SK-N-SH treated with all-trans-retinoic acid at 6 μM for 48 hours (cell line): ENCODE data around the gene SELPLG.

Experiments
- ATAC-seq: fragments of 200-7000 bp; cut with Tn5 transposase; 3 replicates; pipeline ENCODE4 v1.9.1; 2020; ENCODE audit warnings: mild to moderate bottlenecking, moderate library complexity
- CREB5 ChIP-seq: fragments of 250-450 bp; sonication (Bioruptor Pico); IDR thresholded peaks from 2 replicates; pipeline ENCODE4 v1.5.1; 2020; ENCODE audit warnings: low read depth, mild to moderate bottlenecking, moderate library complexity
- CSDC2 ChIP-seq: fragments of 250-450 bp; sonication (Bioruptor Pico); IDR thresholded peaks from 2 replicates; pipeline ENCODE4 v1.5.0; 2020; ENCODE audit warnings: mild to moderate bottlenecking, moderate library complexity
- CSRNP3 ChIP-seq: fragments of 250-450 bp; sonication (Bioruptor Pico); IDR thresholded peaks from 2 replicates; pipeline ENCODE4 v1.5.1; 2021; ENCODE audit warnings: mild to moderate bottlenecking, moderate library complexity
- ESRRG ChIP-seq: fragments of 250-450 bp; sonication (Bioruptor Pico); IDR thresholded peaks from 2 replicates; pipeline ENCODE4 v1.6.1; 2021; ENCODE audit warnings: mild to moderate bottlenecking
- GLIS3 ChIP-seq: fragments of 250-450 bp; sonication (Bioruptor Pico); IDR thresholded peaks from 2 replicates; pipeline ENCODE4 v1.5.0; 2020; ENCODE audit warnings: mild to moderate bottlenecking, moderate library complexity
- ISL1 ChIP-seq: fragments of 250-450 bp; sonication (Bioruptor Pico); IDR thresholded peaks from 2 replicates; pipeline ENCODE4 v2.1.2; 2022; ENCODE audit warnings: mild to moderate bottlenecking, moderate library complexity
- OSR1 ChIP-seq: fragments of 250-450 bp; sonication (Bioruptor Pico); IDR thresholded peaks from 2 replicates; pipeline ENCODE4 v1.8.0; 2022; ENCODE audit warnings: moderate library complexity, mild to moderate bottlenecking, inconsistent platforms
- PATZ1 ChIP-seq: fragments of 250-450 bp; sonication (Bioruptor Pico); IDR thresholded peaks from 2 replicates; pipeline ENCODE4 v1.8.0; 2020; ENCODE audit warnings: mild to moderate bottlenecking, moderate library complexity, borderline replicate concordance
- POU6F1 ChIP-seq: fragments of 250-450 bp; sonication (Bioruptor Pico); IDR thresholded peaks from 2 replicates; pipeline ENCODE4 v1.8.0; 2021; ENCODE audit warnings: low read depth, mild to moderate bottlenecking, moderate library complexity, borderline replicate concordance
- PPARA ChIP-seq: fragments of 250-450 bp; sonication (Bioruptor Pico); IDR thresholded peaks from 2 replicates; pipeline ENCODE4 v1.5.0; 2020; ENCODE audit warnings: mild to moderate bottlenecking, borderline replicate concordance
- RARB ChIP-seq: fragments of 250-450 bp; sonication (Bioruptor Pico); IDR thresholded peaks from 2 replicates; pipeline ENCODE4 v1.8.0; 2021; ENCODE audit warnings: mild to moderate bottlenecking, moderate library complexity
- SNAI2 ChIP-seq: fragments of 250-450 bp; sonication (Bioruptor Pico); IDR thresholded peaks from 2 replicates; pipeline ENCODE4 v1.5.0; 2020; ENCODE audit warnings: mild to moderate bottlenecking, moderate library complexity
- TCF4 ChIP-seq: fragments of 250-450 bp; sonication (Bioruptor Pico); IDR thresholded peaks from 2 replicates; pipeline ENCODE4 v1.8.0; 2021; ENCODE audit warnings: mild to moderate bottlenecking, moderate library complexity, borderline replicate concordance
- TSHZ2 ChIP-seq: fragments of 250-450 bp; sonication (Bioruptor Pico); IDR thresholded peaks from 2 replicates; pipeline ENCODE4 v1.5.0; 2020; ENCODE audit warnings: mild to moderate bottlenecking, moderate library complexity
- ZC3H10 ChIP-seq: fragments of 250-450 bp; sonication (Bioruptor Pico); IDR thresholded peaks from 2 replicates; pipeline ENCODE4 v1.5.1; 2021; ENCODE audit warnings: mild to moderate bottlenecking, moderate library complexity
- ZFP30 ChIP-seq: fragments of 450-650 bp; formaldehyde crosslinking; IDR thresholded peaks from 2 replicates; pipeline ENCODE4 v1.5.0; 2022; ENCODE audit warnings: mild to moderate bottlenecking, moderate library complexity
- ZNF565 ChIP-seq: fragments of 450-650 bp; formaldehyde crosslinking; conservative IDR thresholded peaks from 2 replicates; pipeline ENCODE4 v1.5.0; 2020; ENCODE audit warnings: low read depth, mild to moderate bottlenecking, moderate library complexity
- ZNF70 ChIP-seq: fragments of 450-650 bp; formaldehyde crosslinking; IDR thresholded peaks from 2 replicates; pipeline ENCODE4 v1.5.0; 2020; ENCODE audit warnings: mild to moderate bottlenecking, moderate library complexity
- ZNF8 ChIP-seq: fragments of 450-650 bp; formaldehyde crosslinking; IDR thresholded peaks from 2 replicates; pipeline ENCODE4 v1.5.0; 2020; ENCODE audit warnings: mild to moderate bottlenecking, moderate library complexity

The SELPLG gene

GRCh38 chr12:108600702-108601007, 33.0 kb downstream of the SELPLG start (continued):
- TF ChIP-seq TSHZ2 (CRISPR knock-in tag) = no peak
- no peak for TF ChIP-seq POU6F1
- TF ChIP-seq PPARA = no peak
- no peak for TF ChIP-seq ZNF565 (CRISPR knock-in tag)
- no peak for TF ChIP-seq ZNF8 (CRISPR knock-in tag)
- TF ChIP-seq OSR1 = no peak
- TF ChIP-seq, all 23 proteins: peak for 0

GRCh38 chr12:108599948-108600701, 33.6 kb downstream of the SELPLG start:
- TF ChIP-seq OSR1 (no peak), GLIS3 (CRISPR knock-in tag) (no peak), ZNF565 (CRISPR knock-in tag) (no peak), ISL1 (CRISPR knock-in tag) (no peak), CSDC2 (no peak), POU6F1 (no peak), CSRNP3 (CRISPR knock-in tag) (no peak), ESRRG (CRISPR knock-in tag) (no peak), TSHZ2 (CRISPR knock-in tag) (no peak)

GRCh38 chr12:108599541-108599940, 34.2 kb downstream of the SELPLG start:
- no peak for ATAC-seq
- TF ChIP-seq ZNF565 (CRISPR knock-in tag) = no peak
- TF ChIP-seq CSDC2 = no peak
- no peak for TF ChIP-seq ZFP30
- TF ChIP-seq OSR1 = no peak

More at GRCh38 chr12:108599948-108600701, 33.6 kb downstream of the SELPLG start:
- no peak for ATAC-seq

GRCh38 chr12:108598553-108599250, 35.0 kb downstream of the SELPLG start:
- ATAC-seq = no peak
- TF ChIP-seq PPARA (no peak), RARB (CRISPR knock-in tag) (no peak), TCF4 (CRISPR knock-in tag) (no peak), PATZ1 (CRISPR knock-in tag) (no peak), SNAI2 (CRISPR knock-in tag) (no peak), CSRNP3 (CRISPR knock-in tag) (no peak), ZNF70 (no peak), ESRRG (CRISPR knock-in tag) (no peak), CREB5 (CRISPR knock-in tag) (no peak), CSDC2 (no peak), ZC3H10 (no peak)
